CD14-positive monocyte (primary cell): ENCODE results near the gene GPLD1. TPM values are rescaled to one million over a fixed set of nuclear protein-coding genes. Genes with fewer than 3 reads are reported as not detected.
A peak's percentile ranks its signal among the peaks of the same experiment; 100 is the strongest.
"Not testable (repeated sequence)": the region's sequence is repeated elsewhere in the genome, so short reads cannot be mapped to it uniquely, and the experiment has no call there.

Experiments used
- DNase-seq, 3 donors: peaks; one replicate each; pipeline ENCODE4 v3.0.0-alpha.2; 2011 to 2022
- H2AFZ ChIP-seq: 2 replicates; pipeline ENCODE4 v1.6.0; 2012; ENCODE audit warnings: mild to moderate bottlenecking, low read depth, low read length, inconsistent platforms; ENCODE audit not compliant: insufficient read depth, poor library complexity, severe bottlenecking
- H3K27ac ChIP-seq, 2 donors: 1 replicate in 1 of 2; 2 replicates in 1 of 2; pipeline ENCODE4 v1.5.1; 2012 to 2013; ENCODE audit warnings: low read length in 2 of 2, control low read depth in 1 of 2, inconsistent platforms in 1 of 2, low read depth in 1 of 2, mild to moderate bottlenecking in 1 of 2
- H3K27me3 ChIP-seq, 2 donors: one replicate each; pipeline versions ENCODE4 v1.6.0 to v1.6.1; 2011 to 2013; ENCODE audit warnings: low read length in 2 of 2; ENCODE audit not compliant: control insufficient read depth in 2 of 2, insufficient read depth in 2 of 2
- H3K36me3 ChIP-seq, 2 donors: replicated peaks in 1 of 2; 1 replicate in 1 of 2; 2 replicates in 1 of 2; pipeline versions ENCODE4 v1.5.1 to v1.6.1; 2012 to 2013; ENCODE audit warnings: low read length in 2 of 2, control low read depth in 1 of 2, inconsistent platforms in 1 of 2, mild to moderate bottlenecking in 1 of 2; ENCODE audit not compliant: insufficient read depth in 2 of 2, control insufficient read depth in 1 of 2
- H3K4me1 ChIP-seq, 2 donors: 1 replicate in 1 of 2; 2 replicates in 1 of 2; pipeline versions ENCODE4 v1.5.1 to v1.6.1; 2012 to 2013; ENCODE audit warnings: low read length in 2 of 2, control low read depth in 1 of 2, inconsistent platforms in 1 of 2, mild to moderate bottlenecking in 1 of 2, moderate library complexity in 1 of 2; ENCODE audit not compliant: insufficient read depth in 2 of 2, control insufficient read depth in 1 of 2
- H3K4me2 ChIP-seq: replicated peaks from 2 replicates; pipeline ENCODE3; 2012; ENCODE audit warnings: low read length, moderate library complexity, mild to moderate bottlenecking; ENCODE audit not compliant: poor library complexity, severe bottlenecking; ENCODE audit errors: extremely low read depth
- H3K4me3 ChIP-seq, 3 experiments: fragments of 200-600 bp in 1 of 3; sonication (generic) in 1 of 3; replicated peaks in 1 of 3; 1 replicate in 2 of 3; 2 replicates in 1 of 3; pipeline ENCODE4 v1.5.1; 2011 to 2013; ENCODE audit warnings: low read length in 3 of 3, mild to moderate bottlenecking in 3 of 3, control low read depth in 2 of 3, low read depth in 2 of 3, inconsistent platforms in 1 of 3, moderate library complexity in 1 of 3
- H3K79me2 ChIP-seq: 2 replicates; pipeline ENCODE4 v1.6.0; 2012; ENCODE audit warnings: mild to moderate bottlenecking, control low read depth, inconsistent platforms, low read length, moderate library complexity; ENCODE audit not compliant: insufficient read depth
- H3K9ac ChIP-seq: 2 replicates; pipeline ENCODE4 v1.6.0; 2017; ENCODE audit warnings: low read length, mild to moderate bottlenecking; ENCODE audit not compliant: insufficient read depth, poor library complexity, severe bottlenecking
- H3K9me3 ChIP-seq, 2 donors: replicated peaks in 1 of 2; 1 replicate in 1 of 2; 2 replicates in 1 of 2; pipeline versions ENCODE4 v1.5.1 to v1.6.1; 2012 to 2013; ENCODE audit warnings: low read length in 2 of 2, control low read depth in 1 of 2; ENCODE audit not compliant: control insufficient read depth in 1 of 2, insufficient read depth in 1 of 2
- H4K20me1 ChIP-seq: 2 replicates; pipeline ENCODE4 v1.6.0; 2012; ENCODE audit warnings: mild to moderate bottlenecking, low read length, control low read depth, moderate library complexity; ENCODE audit not compliant: insufficient read depth
- H3K27ac Mint-ChIP-seq, 7 donors: one replicate each; pipeline ENCODE4 v1.8.0; 2020; ENCODE audit warnings: mild to moderate bottlenecking in 7 of 7, mixed read lengths in 7 of 7, moderate library complexity in 6 of 7, inconsistent platforms in 2 of 7
- H3K27me3 Mint-ChIP-seq, 3 donors: one replicate each; pipeline ENCODE4 v1.8.0; 2021 to 2022; ENCODE audit warnings: low read depth in 3 of 3, mild to moderate bottlenecking in 3 of 3, mixed read lengths in 3 of 3, moderate library complexity in 3 of 3, inconsistent platforms in 1 of 3
- H3K36me3 Mint-ChIP-seq, 2 donors: one replicate each; pipeline ENCODE4 v1.8.0; 2020; ENCODE audit warnings: mixed read lengths in 2 of 2, inconsistent platforms in 1 of 2, mild to moderate bottlenecking in 1 of 2
- H3K4me1 Mint-ChIP-seq: one replicate; pipeline ENCODE4 v1.8.0; 2020; ENCODE audit warnings: mild to moderate bottlenecking, mixed read lengths
- H3K4me3 Mint-ChIP-seq, 2 donors: one replicate each; pipeline ENCODE4 v1.8.0; 2020; ENCODE audit warnings: mild to moderate bottlenecking in 2 of 2, mixed read lengths in 2 of 2, moderate library complexity in 1 of 2
- H3K9me3 Mint-ChIP-seq, 7 donors: one replicate each; pipeline ENCODE4 v1.8.0; 2020 to 2022; ENCODE audit warnings: mixed read lengths in 7 of 7, mild to moderate bottlenecking in 6 of 7, moderate library complexity in 6 of 7, inconsistent platforms in 2 of 7
- WGBS: methylation state at CpG from one replicate; pipeline ENCODE4 v1.1.5; 2013; ENCODE audit warnings: missing lambda C conversion rate; ENCODE audit not compliant: insufficient coverage; 5-methylcytosine and 5-hydroxymethylcytosine counted together
- intact Hi-C, 2 donors: fragments of 100-400 bp; cut with micrococcal nuclease; formaldehyde crosslinking; loops; one replicate each; pipeline versions ENCODE4 v1.15.0 to v1.15.1; 2023
- polyA plus RNA-seq, 3 donors: library from polyadenylated mRNA; depleted of rRNA in 1 of 3; unstranded in 2 of 3; stranded (reverse) in 1 of 3; fragments of 300-500 nt in 2 of 3; fragments of >200 nt in 1 of 3; fragmentation: Illumina TruSeq in 2 of 3; gene quantifications; 1 replicate in 2 of 3; 2 replicates in 1 of 3; pipeline ENCODE4 v1.2.3, GENCODE V29; 2012 to 2021
- TF ChIP-seq, protein P1 (sequence below): fragments of 200-600 bp; IDR thresholded peaks from one replicate; pipeline ENCODE4 v1.8.0; 2022; ENCODE audit warnings: antibody characterized with exemption, mild to moderate bottlenecking

The GPLD1 gene
- polyA plus RNA-seq, 3 donors = not detected

DNA sequence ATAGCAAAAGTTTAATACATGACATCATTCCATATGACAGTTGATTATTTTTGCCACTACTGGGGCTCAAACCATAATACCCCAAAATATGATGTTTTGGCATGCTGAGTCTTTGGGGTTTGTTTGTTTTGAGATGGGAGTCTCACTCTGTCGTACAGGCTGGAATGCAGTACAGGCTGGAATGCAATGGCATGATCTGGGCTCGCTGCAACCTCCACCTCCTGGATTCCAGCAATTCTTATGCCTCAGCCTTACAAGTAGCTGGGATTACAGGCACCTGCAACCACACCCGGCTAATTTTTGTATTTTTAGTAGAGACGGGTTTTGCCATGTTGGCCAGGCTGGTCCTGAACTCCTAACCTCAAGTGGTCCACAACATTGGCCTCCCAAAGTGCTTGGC is 87.9 kb downstream of the GPLD1 start:
- peaks cover 35% of the 10 kb centered on the region for H3K79me2 ChIP-seq
- peaks cover 0 to 4% of the 10 kb centered on the region in 2 donors for H3K27me3 ChIP-seq
- H3K36me3 Mint-ChIP-seq = peaks cover 2 to 12% of the 10 kb centered on the region in 2 donors
- peaks cover 29% of the 10 kb centered on the region for H3K4me1 Mint-ChIP-seq
- H3K4me1 ChIP-seq = peaks cover 9 to 21% of the 10 kb centered on the region in 2 donors
- peaks cover 0 to 7% (median 4%) of the 10 kb centered on the region in 7 donors for H3K9me3 Mint-ChIP-seq
- no peak overlapping the region for H3K27ac ChIP-seq
- no peak for DNase-seq
- intact Hi-C loops = no loop called here
- peaks cover 10% of the 10 kb centered on the region for H4K20me1 ChIP-seq
- no peak overlapping the region for H2AFZ ChIP-seq
- H3K36me3 ChIP-seq = peaks cover 6 to 15% of the 10 kb centered on the region in 2 donors
- H3K27me3 Mint-ChIP-seq = peaks cover 11 to 20% (median 12%) of the 10 kb centered on the region in 3 donors
- no peak overlapping the region for H3K4me2 ChIP-seq
- H3K4me3 Mint-ChIP-seq = no peak overlapping the region
- TF ChIP-seq, protein P1, sequence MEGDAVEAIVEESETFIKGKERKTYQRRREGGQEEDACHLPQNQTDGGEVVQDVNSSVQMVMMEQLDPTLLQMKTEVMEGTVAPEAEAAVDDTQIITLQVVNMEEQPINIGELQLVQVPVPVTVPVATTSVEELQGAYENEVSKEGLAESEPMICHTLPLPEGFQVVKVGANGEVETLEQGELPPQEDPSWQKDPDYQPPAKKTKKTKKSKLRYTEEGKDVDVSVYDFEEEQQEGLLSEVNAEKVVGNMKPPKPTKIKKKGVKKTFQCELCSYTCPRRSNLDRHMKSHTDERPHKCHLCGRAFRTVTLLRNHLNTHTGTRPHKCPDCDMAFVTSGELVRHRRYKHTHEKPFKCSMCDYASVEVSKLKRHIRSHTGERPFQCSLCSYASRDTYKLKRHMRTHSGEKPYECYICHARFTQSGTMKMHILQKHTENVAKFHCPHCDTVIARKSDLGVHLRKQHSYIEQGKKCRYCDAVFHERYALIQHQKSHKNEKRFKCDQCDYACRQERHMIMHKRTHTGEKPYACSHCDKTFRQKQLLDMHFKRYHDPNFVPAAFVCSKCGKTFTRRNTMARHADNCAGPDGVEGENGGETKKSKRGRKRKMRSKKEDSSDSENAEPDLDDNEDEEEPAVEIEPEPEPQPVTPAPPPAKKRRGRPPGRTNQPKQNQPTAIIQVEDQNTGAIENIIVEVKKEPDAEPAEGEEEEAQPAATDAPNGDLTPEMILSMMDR = no peak
- H3K4me3 ChIP-seq = no peak overlapping the region
- peaks cover 0 to 3% of the 10 kb centered on the region in 2 donors for H3K9me3 ChIP-seq
- no peak overlapping the region for H3K9ac ChIP-seq
- no peak overlapping the region for H3K27ac Mint-ChIP-seq
- WGBS = 100% methylated on average over 1 of the region's 4 CpGs

DNA sequence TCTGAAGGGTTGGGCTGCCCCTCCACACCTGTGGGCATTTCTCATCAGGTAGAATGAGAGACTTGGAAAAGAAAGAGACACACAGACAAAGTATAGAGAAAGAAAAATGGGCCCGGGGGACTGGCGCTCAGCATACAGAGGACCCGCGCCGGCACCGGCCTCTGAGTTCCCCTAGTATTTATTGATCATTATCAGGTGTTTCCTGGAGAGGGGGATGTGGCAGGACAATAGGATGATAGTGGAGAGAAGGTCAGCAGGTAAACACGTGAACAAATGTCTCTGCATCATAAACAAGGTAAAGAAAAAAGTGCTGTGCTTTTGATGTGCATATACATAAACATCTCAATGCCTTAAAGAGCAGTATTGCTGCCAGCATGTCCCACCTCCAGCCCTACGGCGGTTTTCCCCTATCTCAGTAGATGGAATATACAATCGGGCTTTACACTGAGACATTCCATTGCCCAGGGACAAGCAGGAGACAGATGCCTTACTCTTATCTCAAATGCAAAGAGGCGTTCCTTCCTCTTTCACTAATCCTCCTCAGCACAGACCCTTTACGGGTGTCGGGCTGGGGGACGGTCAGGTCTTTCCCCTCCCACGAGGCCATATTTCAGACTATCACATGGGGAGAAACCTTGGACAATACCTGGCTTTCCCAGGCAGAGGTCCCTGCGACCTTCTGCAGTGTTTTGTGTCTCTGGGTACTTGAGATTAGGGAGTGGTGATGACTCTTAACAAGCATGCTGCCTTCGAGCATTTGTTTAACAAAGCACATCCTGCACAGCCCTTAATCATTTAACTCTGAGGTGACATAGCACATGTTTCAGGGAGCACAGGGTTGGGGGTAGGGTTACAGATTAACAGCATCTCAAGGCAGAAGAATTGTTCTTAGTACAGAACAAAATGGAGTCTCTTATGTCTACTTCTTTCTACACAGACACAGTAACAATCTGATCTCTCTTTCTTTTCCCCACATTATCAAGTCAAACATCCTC is 89.0 kb downstream of the GPLD1 start:
- peaks cover 29% of the 10 kb centered on the region for H3K79me2 ChIP-seq
- peaks cover 10 to 20% (median 12%) of the 10 kb centered on the region in 3 donors for H3K27me3 Mint-ChIP-seq
- H3K4me2 ChIP-seq, intact Hi-C loops, H3K27me3 ChIP-seq, H3K27ac ChIP-seq, H3K9ac ChIP-seq, H3K36me3 Mint-ChIP-seq, DNase-seq, H3K4me3 ChIP-seq, H4K20me1 ChIP-seq, H3K9me3 ChIP-seq, H3K36me3 ChIP-seq: not testable (repeated sequence)
- peaks cover 31% of the 10 kb centered on the region for H3K4me1 Mint-ChIP-seq
- peak overlapping the region in 1 of 7 donors; percentile 6 for H3K27ac Mint-ChIP-seq
- H3K4me3 Mint-ChIP-seq = peak overlapping the region in 1 of 2 donors; percentile 57
- H3K9me3 Mint-ChIP-seq = peaks cover 0 to 10% (median 5%) of the 10 kb centered on the region in 7 donors
- H2AFZ ChIP-seq = peak overlapping the region; percentile 42
- peaks cover 12 to 23% of the 10 kb centered on the region in 2 donors for H3K4me1 ChIP-seq
- 28% methylated on average over 4 of the region's 17 CpGs for WGBS
